H1 (cell line): ENCODE data around the gene ANAPC16. TPM values are rescaled to one million over a fixed set of nuclear protein-coding genes. Genes with fewer than 3 reads are reported as not detected.

Experiments used
- CTCF ChIA-PET: fragments of 300-600 bp; sonication (Branson Sonifier 250); formaldehyde crosslinking; loops from one replicate; lab custom pipeline; 2021; ENCODE audit not compliant: partially characterized antibody; lab: Charles Lee
- POLR2A ChIA-PET: fragments of 300-600 bp; sonication (Branson Sonifier 250); formaldehyde crosslinking; loops from one replicate; lab custom pipeline; 2021; ENCODE audit warnings: inconsistent platforms; ENCODE audit not compliant: partially characterized antibody; lab: Charles Lee
- DNase-seq, 2 experiments: peaks; one replicate each; pipeline versions ENCODE4 v3.0.0 to v3.0.0-alpha.2; 2010 to 2022; ENCODE audit warnings: low spot score in 2 of 2, low read depth in 1 of 2, mixed read lengths in 1 of 2
- FAIRE-seq: peaks from 2 replicates; lab custom pipeline; 2011; peaks lifted over from hg19 to GRCh38; lab: Jason Lieb, UNC
- H2AFZ ChIP-seq: 2 replicates; pipeline ENCODE4 v1.8.1; 2012; ENCODE audit warnings: low read length, inconsistent platforms
- H2AK5ac ChIP-seq: 2 replicates; pipeline ENCODE4 v1.6.1; 2013; ENCODE audit warnings: low read depth, low read length
- H2BK120ac ChIP-seq: replicated peaks from 2 replicates; pipeline ENCODE3; 2013; ENCODE audit warnings: low read depth, low read length, inconsistent platforms
- H2BK12ac ChIP-seq: 2 replicates; pipeline ENCODE4 v1.6.1; 2013; ENCODE audit warnings: low read depth, low read length
- H2BK15ac ChIP-seq: 2 replicates; pipeline ENCODE4 v1.6.1; 2013; ENCODE audit warnings: low read length
- H2BK20ac ChIP-seq: 2 replicates; pipeline ENCODE4 v1.6.1; 2013; ENCODE audit warnings: low read length
- H2BK5ac ChIP-seq: 2 replicates; pipeline ENCODE4 v1.6.1; 2013; ENCODE audit warnings: low read depth, low read length
- H3K14ac ChIP-seq: 2 replicates; pipeline ENCODE4 v1.6.1; 2013; ENCODE audit warnings: inconsistent platforms; ENCODE audit not compliant: insufficient read length
- H3K18ac ChIP-seq: 2 replicates; pipeline ENCODE4 v1.6.1; 2013; ENCODE audit warnings: low read length; ENCODE audit errors: extremely low read depth
- H3K23ac ChIP-seq: 2 replicates; pipeline ENCODE4 v1.6.1; 2013; ENCODE audit warnings: inconsistent platforms; ENCODE audit not compliant: insufficient read length
- H3K23me2 ChIP-seq: 2 replicates; pipeline ENCODE4 v1.6.1; 2013; ENCODE audit warnings: low read depth, low read length
- H3K27ac ChIP-seq: 2 replicates; pipeline ENCODE4 v1.6.1; 2011; ENCODE audit warnings: low read depth, low read length, inconsistent platforms
- H3K27me3 ChIP-seq, 4 experiments: replicated peaks in 1 of 4; 1 replicate in 1 of 4; 2 replicates in 3 of 4; pipeline versions ENCODE4 v1.6.1 to v1.8.1; 2011 to 2013; ENCODE audit warnings: low read length in 3 of 4, mild to moderate bottlenecking in 3 of 4, inconsistent platforms in 2 of 4, mixed read lengths in 2 of 4, moderate library complexity in 1 of 4; ENCODE audit not compliant: control insufficient read depth in 3 of 4, insufficient read depth in 3 of 4; ENCODE audit errors: extremely low read depth in 1 of 4
- H3K36me3 ChIP-seq, 4 experiments: 2 replicates each; pipeline versions ENCODE4 v1.6.1 to v1.8.1; 2011 to 2013; ENCODE audit warnings: mild to moderate bottlenecking in 4 of 4, low read length in 3 of 4, moderate library complexity in 2 of 4, control low read depth in 1 of 4, inconsistent platforms in 1 of 4; ENCODE audit not compliant: insufficient read depth in 4 of 4, control insufficient read depth in 2 of 4
- H3K4ac ChIP-seq: replicated peaks from 2 replicates; pipeline ENCODE3; 2013; ENCODE audit warnings: low read length, low read depth, mixed read lengths, inconsistent platforms; ENCODE audit not compliant: insufficient read length
- H3K4me1 ChIP-seq, 4 experiments: replicated peaks in 1 of 4; 1 replicate in 1 of 4; 2 replicates in 3 of 4; pipeline versions ENCODE4 v1.6.1 to v1.8.1; 2011 to 2013; ENCODE audit warnings: low read length in 3 of 4, inconsistent platforms in 2 of 4, mixed read lengths in 1 of 4; ENCODE audit not compliant: insufficient read depth in 4 of 4, control insufficient read depth in 3 of 4
- H3K4me2 ChIP-seq, 2 experiments: 2 replicates each; pipeline versions ENCODE4 v1.6.1 to v1.8.1; 2011 to 2013; ENCODE audit warnings: low read depth in 2 of 2, low read length in 2 of 2, control low read depth in 1 of 2, inconsistent platforms in 1 of 2, mild to moderate bottlenecking in 1 of 2; ENCODE audit not compliant: insufficient read depth in 1 of 2
- H3K4me3 ChIP-seq, 4 experiments: fragments of 200-600, 300-600 bp in 1 of 4; sonication (generic), shearing (Covaris generic), sonication (Bioruptor Twin) in 1 of 4; 2 replicates each; pipeline versions ENCODE4 v1.5.1 to v1.8.1; 2011 to 2016; ENCODE audit warnings: low read length in 4 of 4, low read depth in 3 of 4, control low read depth in 2 of 4, inconsistent platforms in 2 of 4, mild to moderate bottlenecking in 2 of 4, mixed read lengths in 1 of 4, moderate library complexity in 1 of 4; ENCODE audit not compliant: insufficient read depth in 2 of 4; ENCODE audit errors: extremely low read depth in 1 of 4
- H3K56ac ChIP-seq: replicated peaks from 2 replicates; pipeline ENCODE3; 2013; ENCODE audit warnings: low read depth, mild to moderate bottlenecking, mixed read lengths, low read length, inconsistent platforms; ENCODE audit not compliant: insufficient read length
- H3K79me1 ChIP-seq: 2 replicates; pipeline ENCODE4 v1.6.1; 2013; ENCODE audit warnings: low read depth, low read length, control low read depth
- H3K79me2 ChIP-seq, 2 experiments: 2 replicates each; pipeline versions ENCODE4 v1.6.1 to v1.8.1; 2012 to 2013; ENCODE audit warnings: low read length in 2 of 2, mild to moderate bottlenecking in 2 of 2, inconsistent platforms in 1 of 2; ENCODE audit not compliant: insufficient read depth in 2 of 2, control insufficient read depth in 1 of 2
- H3K9ac ChIP-seq, 4 experiments: replicated peaks in 1 of 4; 1 replicate in 1 of 4; 2 replicates in 3 of 4; pipeline versions ENCODE4 v1.6.1 to v1.8.1; 2011 to 2013; ENCODE audit warnings: low read depth in 3 of 4, low read length in 3 of 4, control low read depth in 2 of 4, mild to moderate bottlenecking in 2 of 4, moderate library complexity in 2 of 4, inconsistent platforms in 1 of 4; ENCODE audit errors: extremely low read depth in 1 of 4
- H3K9me3 ChIP-seq, 2 experiments: 2 replicates each; pipeline versions ENCODE4 v1.6.1 to v1.8.1; 2012 to 2013; ENCODE audit warnings: mild to moderate bottlenecking in 2 of 2, moderate library complexity in 2 of 2, control low read depth in 1 of 2, inconsistent platforms in 1 of 2, low read depth in 1 of 2, low read length in 1 of 2, mixed read lengths in 1 of 2; ENCODE audit not compliant: insufficient read depth in 2 of 2
- H4K20me1 ChIP-seq, 2 experiments: replicated peaks in 1 of 2; 2 replicates each; pipeline versions ENCODE3 to v1.8.1; 2011 to 2013; ENCODE audit warnings: inconsistent platforms in 2 of 2, low read length in 2 of 2, mild to moderate bottlenecking in 1 of 2; ENCODE audit not compliant: insufficient read depth in 2 of 2, control insufficient read depth in 1 of 2
- H4K5ac ChIP-seq: 2 replicates; pipeline ENCODE4 v1.6.1; 2013; ENCODE audit warnings: low read length, low read depth, mixed read lengths, inconsistent platforms; ENCODE audit not compliant: insufficient read length
- H4K8ac ChIP-seq: 2 replicates; pipeline ENCODE4 v1.8.0; 2013; ENCODE audit warnings: mild to moderate bottlenecking, moderate library complexity, low read length, inconsistent platforms; ENCODE audit not compliant: insufficient read depth; ENCODE audit errors: extremely low read depth
- H4K91ac ChIP-seq: replicated peaks from 2 replicates; pipeline ENCODE3; 2013; ENCODE audit warnings: low read length, mixed read lengths, inconsistent platforms; ENCODE audit not compliant: insufficient read length
- HDAC2 ChIP-seq, 2 experiments: fragments of 300-600 bp in 1 of 2; sonication (generic) in 1 of 2; IDR thresholded peaks; 2 replicates each; pipeline ENCODE4 v1.6.1; 2011 to 2012; ENCODE audit warnings: low read depth in 2 of 2, low read length in 2 of 2, mild to moderate bottlenecking in 2 of 2, moderate library complexity in 2 of 2, borderline replicate concordance in 1 of 2, inconsistent platforms in 1 of 2
- KDM5A ChIP-seq: fragments of 200-600 bp; IDR thresholded peaks from 2 replicates; pipeline ENCODE4 v1.7.1; 2012; ENCODE audit warnings: mild to moderate bottlenecking, low read length, inconsistent platforms, mixed read lengths
- NANOG ChIP-seq: IDR thresholded peaks from 2 replicates; pipeline ENCODE4 v1.6.1; 2011; ENCODE audit warnings: low read length, low read depth, mild to moderate bottlenecking, inconsistent platforms; ENCODE audit not compliant: insufficient read depth, poor library complexity, severe bottlenecking
- SP4 ChIP-seq: IDR thresholded peaks from 2 replicates; pipeline ENCODE4 v1.6.1; 2012; ENCODE audit warnings: low read length, inconsistent platforms
- WGBS, 2 experiments: shearing (Covaris generic) in 1 of 2; methylation state at CpG; one replicate each; pipeline versions ENCODE4 v1.1.6 to v1.1.7; 2013 to 2015; ENCODE audit warnings: low lambda C conversion rate in 2 of 2, mixed read lengths in 2 of 2, inconsistent platforms in 1 of 2, low coverage in 1 of 2, missing lambda C conversion rate in 1 of 2; ENCODE audit not compliant: insufficient replicate concordance in 2 of 2, insufficient coverage in 1 of 2, insufficient read length in 1 of 2; ENCODE audit errors: extremely low coverage in 1 of 2, missing lambda C conversion rate in 1 of 2; 5-methylcytosine and 5-hydroxymethylcytosine counted together
- polyA plus RNA-seq, 7 experiments: library from polyadenylated mRNA; depleted of rRNA in 3 of 7; stranded (reverse) in 5 of 7; unstranded in 2 of 7; fragments of >200 nt in 5 of 7; fragments of 200-250 nt in 2 of 7; gene quantifications; 1 replicate in 5 of 7; 2 replicates in 1 of 7; 4 replicates in 1 of 7; pipeline versions ENCODE4 v1.2.1 to v1.2.3, GENCODE V29; 2011 to 2013; ENCODE audit warnings: missing spikeins in 2 of 7, mixed read lengths in 2 of 7
- total RNA-seq: library from RNA; stranded (reverse); fragmentation: NEBNext Ultra II Directional; extraction: Animal tissue kit (Norgen Biotek cat#: 25700); gene quantifications from 2 replicates; pipeline ENCODE4 v1.2.1, GENCODE V29; 2021

ANAPC16 gene
- total and polyA plus RNA-seq, 2 of the 8 experiments (the other 6 are each of a cell fraction or from before 2014, with no cell fraction given) = 53.1 to 57.4 TPM

- Histone ChIP-seq H3K27ac (no peak overlapping the region; the same call in 1 of the 2 replicates), H3K79me2 (no peaks in the 10 kb centered on the region), H3K23me2 (0 out of 2 replicates have a peak, but pooled peaks cover 4% of the 10 kb centered on the region), H3K4me1 (peaks cover 8 to 28% (median 19%) of the 10 kb centered on the region in 4 experiments), H4K20me1 (no peaks in the 10 kb centered on the region), H2BK12ac (peak overlapping the region; percentile 99), H3K4me3 (no peak overlapping the region), H3K36me3 (no peaks in the 10 kb centered on the region), H2BK15ac (no peak overlapping the region), H3K18ac (peak overlapping the region; percentile 84), H3K9me3 (no peaks in the 10 kb centered on the region), H3K4ac (no peak overlapping the region), H2AK5ac (no peak overlapping the region), H3K79me1 (no peaks in the 10 kb centered on the region), H3K4me2 (no peak overlapping the region), H3K23ac (no peak overlapping the region), H2BK5ac (peak overlapping the region; percentile 62; the same call in 1 of the 2 replicates), H3K9ac (no peak overlapping the region), H3K14ac (no peak overlapping the region), H4K8ac (no peak overlapping the region; the same call in 1 of the 2 replicates), H3K27me3 (no peaks in the 10 kb centered on the region), H2BK20ac (peak overlapping the region; percentile 87), H2AFZ (peak overlapping the region; percentile 72), H2BK120ac (peak overlapping the region; percentile 79), H4K5ac (peak overlapping the region; percentile 45), H4K91ac (peak overlapping the region; percentile 95), H3K56ac (no peak overlapping the region)
- FAIRE-seq (no peak), DNase-seq (no peak)
- ChIA-PET CTCF (interaction anchor here (0.6 to 4.8 kb wide), 8 partner anchors 11 to 1887 kb away, joined by 3 to 34 read pairs (median 3); partner anchors contain the start of gene DDIT4), POLR2A (interaction anchor here (1.0 to 24.2 kb wide), 11 partner anchors 11 to 175 kb away, joined by 3 to 673 read pairs (median 6); partner anchors contain the start of gene DDIT4)
- 87% methylated on average over 6 of the region's 6 CpGs; no CpG with 5 or more reads in 1 of the 2 experiments for WGBS, 2 experiments
- no peak for TF ChIP-seq KDM5A
- no peak for TF ChIP-seq SP4
- no peak for TF ChIP-seq NANOG
- no peak for TF ChIP-seq HDAC2 (IDR thresholded peaks at IDR 0.05; ENCODE audit: borderline replicate concordance in 1 of 2, low read depth in 2 of 2, low read length in 2 of 2)
Measured at GRCh38 chr10:72265508-72265907, 49.7 kb downstream of the ANAPC16 start.
